ENCODE results near the gene CPA5.

The CPA5 gene

GRCh38 chr7:130332259-130333053, 12.2 kb upstream of the CPA5 start:
- no peak for DNase-seq (ENCODE audit: low spot score)

GRCh38 chr7:130333832-130334231, 10.8 kb upstream of the CPA5 start:
- DNase-seq (ENCODE audit: low spot score): no peak

- DNase-seq (ENCODE audit: low spot score): no peak
Measured at GRCh38 chr7:130334274-130334673, 10.3 kb upstream of the CPA5 start.

- no peak for DNase-seq (ENCODE audit: low spot score)
Measured at GRCh38 chr7:130337410-130337971, 7.1 kb upstream of the CPA5 start.

- no peak for DNase-seq (ENCODE audit: low spot score)
Measured at GRCh38 chr7:130338233-130338632, 6.4 kb upstream of the CPA5 start.

GRCh38 chr7:130341882-130342281, 2.7 kb upstream of the CPA5 start:
- no peak for DNase-seq (ENCODE audit: low spot score)

GRCh38 chr7:130342701-130343380, 1.8 kb upstream of the CPA5 start:
- DNase-seq (ENCODE audit: low spot score): no peak

- no peak for DNase-seq (ENCODE audit: low spot score)
Measured at GRCh38 chr7:130345136-130345535, 520 bp downstream of the CPA5 start.

GRCh38 chr7:130345725-130346124, 1.1 kb downstream of the CPA5 start:
- DNase-seq (ENCODE audit: low spot score): no peak

GRCh38 chr7:130346177-130346905, 1.7 kb downstream of the CPA5 start:
- no peak for DNase-seq (ENCODE audit: low spot score)

- DNase-seq (ENCODE audit: low spot score): no peak
Measured at GRCh38 chr7:130346941-130347340, 2.3 kb downstream of the CPA5 start.

GRCh38 chr7:130349911-130350782, 5.5 kb downstream of the CPA5 start:
- peak; percentile 23 for DNase-seq (ENCODE audit: low spot score)

- DNase-seq (ENCODE audit: low spot score): no peak
Measured at GRCh38 chr7:130350945-130351790, 6.6 kb downstream of the CPA5 start.

- DNase-seq (ENCODE audit: low spot score): no peak
Measured at GRCh38 chr7:130351791-130352090, 7.1 kb downstream of the CPA5 start.

- DNase-seq (ENCODE audit: low spot score): peak; percentile 57
Measured at GRCh38 chr7:130352194-130353074, 7.8 kb downstream of the CPA5 start.

- DNase-seq (ENCODE audit: low spot score): no peak
Measured at GRCh38 chr7:130353196-130353595, 8.6 kb downstream of the CPA5 start.

GRCh38 chr7:130356121-130356875, 11.7 kb downstream of the CPA5 start:
- peak; percentile 91 for DNase-seq (ENCODE audit: low spot score)

GRCh38 chr7:130356876-130357611, 12.4 kb downstream of the CPA5 start:
- peak; percentile 61 for DNase-seq (ENCODE audit: low spot score)

All from AG08395 (cell line).